B cell (primary cell): ENCODE results near the gene RPL11. TPM values are rescaled to one million over a fixed set of nuclear protein-coding genes. Genes with fewer than 3 reads are reported as not detected.

ENCODE experiments used
- ATAC-seq: fragments of 200-7000 bp; cut with Tn5 transposase; one replicate; pipeline ENCODE4 v1.10.0; 2021; ENCODE audit warnings: low read depth, mild to moderate bottlenecking, moderate number of reproducible peaks, moderate library complexity
- CTCF ChIA-PET: fragments of 350-600 bp; sonication (Branson Sonifier 250); formaldehyde crosslinking; loops from one replicate; lab custom pipeline; 2021; ENCODE audit warnings: antibody characterized with exemption, inconsistent platforms; lab: Charles Lee
- POLR2A ChIA-PET: fragments of 350-600 bp; sonication (Branson Sonifier 250); formaldehyde crosslinking; loops from one replicate; lab custom pipeline; 2021; ENCODE audit warnings: antibody characterized with exemption; lab: Charles Lee
- DNase-seq: peaks from one replicate; pipeline ENCODE4 v3.0.0; 2013
- H2AFZ ChIP-seq: 2 replicates; pipeline ENCODE4 v1.6.1; 2012; ENCODE audit warnings: mild to moderate bottlenecking, low read depth, low read length; ENCODE audit not compliant: insufficient read depth, poor library complexity, severe bottlenecking
- H3K27ac ChIP-seq, 2 donors: 1 replicate in 1 of 2; 2 replicates in 1 of 2; pipeline ENCODE4 v1.5.1; 2012 to 2013; ENCODE audit warnings: low read length in 2 of 2, mild to moderate bottlenecking in 2 of 2, moderate library complexity in 1 of 2
- H3K27me3 ChIP-seq, 4 experiments: fragments of 200-600 bp in 1 of 4; sonication (generic) in 1 of 4; replicated peaks in 1 of 4; 1 replicate in 2 of 4; 2 replicates in 2 of 4; pipeline versions ENCODE4 v1.6.1 to v1.7.0; 2013 to 2016; ENCODE audit warnings: low read length in 3 of 4, mild to moderate bottlenecking in 2 of 4, mixed read lengths in 1 of 4, moderate library complexity in 1 of 4; ENCODE audit not compliant: insufficient read depth in 4 of 4, control insufficient read depth in 3 of 4; ENCODE audit errors: control extremely low read depth in 1 of 4
- H3K36me3 ChIP-seq, 2 experiments: replicated peaks in 1 of 2; 1 replicate in 1 of 2; 2 replicates in 1 of 2; pipeline versions ENCODE4 v1.6.1 to v1.7.1; 2013; ENCODE audit warnings: low read length in 1 of 2; ENCODE audit not compliant: insufficient read depth in 2 of 2, control insufficient read depth in 1 of 2; ENCODE audit errors: control extremely low read depth in 1 of 2, extremely low read depth in 1 of 2
- H3K4me1 ChIP-seq, 2 donors: fragments of 200-600 bp in 1 of 2; sonication (generic) in 1 of 2; 1 replicate in 1 of 2; 2 replicates in 1 of 2; pipeline versions ENCODE4 v1.5.1 to v1.6.1; 2013 to 2017; ENCODE audit warnings: low read length in 2 of 2; ENCODE audit not compliant: control insufficient read depth in 2 of 2, insufficient read depth in 2 of 2
- H3K4me2 ChIP-seq: replicated peaks from 2 replicates; pipeline ENCODE3; 2012; ENCODE audit warnings: mild to moderate bottlenecking, low read depth, low read length; ENCODE audit not compliant: poor library complexity, severe bottlenecking
- H3K4me3 ChIP-seq, 5 experiments: fragments of 200-600 bp in 1 of 5; sonication (generic) in 1 of 5; 1 replicate in 3 of 5; 2 replicates in 2 of 5; pipeline versions ENCODE4 v1.5.1 to v1.7.0; 2011 to 2016; ENCODE audit warnings: low read length in 4 of 5, mild to moderate bottlenecking in 4 of 5, low read depth in 2 of 5, control low read depth in 1 of 5, moderate library complexity in 1 of 5; ENCODE audit not compliant: insufficient read depth in 1 of 5; ENCODE audit errors: control extremely low read depth in 1 of 5, extremely low read depth in 1 of 5
- H3K79me2 ChIP-seq: fragments of 200-600 bp; sonication (generic); one replicate; pipeline ENCODE4 v1.6.0; 2016; ENCODE audit warnings: low read length; ENCODE audit not compliant: control insufficient read depth, insufficient read depth
- H3K9ac ChIP-seq: fragments of 200-600 bp; sonication (generic); 2 replicates; pipeline ENCODE4 v1.6.1; 2017; ENCODE audit warnings: mild to moderate bottlenecking, low read length, moderate library complexity
- H3K9me3 ChIP-seq, 3 donors: one replicate each; pipeline versions ENCODE4 v1.6.1 to v1.7.1; 2013; ENCODE audit warnings: low read length in 2 of 3; ENCODE audit not compliant: control insufficient read depth in 2 of 3, insufficient read depth in 1 of 3; ENCODE audit errors: control extremely low read depth in 1 of 3
- H4K20me1 ChIP-seq: 2 replicates; pipeline ENCODE4 v1.6.0; 2012; ENCODE audit warnings: mild to moderate bottlenecking, low read length; ENCODE audit not compliant: insufficient read depth, control insufficient read depth, poor library complexity, severe bottlenecking
- H3K27ac Mint-ChIP-seq: one replicate; pipeline ENCODE4 v1.8.0; 2021; ENCODE audit warnings: mixed read lengths
- H3K27me3 Mint-ChIP-seq: one replicate; pipeline ENCODE4 v1.8.0; 2021; ENCODE audit warnings: mixed read lengths
- H3K4me1 Mint-ChIP-seq: one replicate; pipeline ENCODE4 v1.8.0; 2021; ENCODE audit warnings: mixed read lengths
- H3K4me3 Mint-ChIP-seq: one replicate; pipeline ENCODE4 v1.8.0; 2021; ENCODE audit warnings: mixed read lengths
- H3K9me3 Mint-ChIP-seq: one replicate; pipeline ENCODE4 v1.8.0; 2022; ENCODE audit warnings: mixed read lengths; ENCODE audit not compliant: insufficient read depth
- EZH2 ChIP-seq: IDR thresholded peaks from 2 replicates; pipeline ENCODE4 v1.6.1; 2012; ENCODE audit warnings: borderline replicate concordance, low read depth, mild to moderate bottlenecking, moderate library complexity, low read length; ENCODE audit not compliant: insufficient read depth, poor library complexity, severe bottlenecking
- whole genome bisulfite sequencing: methylation state at CpG from one replicate; pipeline ENCODE4 v1.1.5; 2013; ENCODE audit warnings: missing lambda C conversion rate; ENCODE audit not compliant: insufficient coverage; 5-methylcytosine and 5-hydroxymethylcytosine counted together
- intact Hi-C: fragments of 100-400 bp; cut with micrococcal nuclease; formaldehyde crosslinking; loops from one replicate; pipeline ENCODE4 v1.10.0; 2022
- polyA plus RNA-seq: library from polyadenylated mRNA; depleted of rRNA; stranded (reverse); fragments of >200 nt; gene quantifications from 2 replicates; pipeline ENCODE4 v1.2.3, GENCODE V29; 2012
- total RNA-seq, 2 donors: library from RNA; stranded (reverse); fragments of 120-200 nt in 1 of 2; gene quantifications; 1 replicate in 1 of 2; 2 replicates in 1 of 2; pipeline versions ENCODE4 v1.2.3 to v1.2.4, GENCODE V29; 2013 to 2022
- TF ChIP-seq, protein P1 (sequence below): fragments of 200-600 bp; IDR thresholded peaks from one replicate; pipeline ENCODE4 v1.8.0; 2022; ENCODE audit warnings: antibody characterized with exemption, mild to moderate bottlenecking

The RPL11 gene
- total and polyA plus RNA-seq, 2 donors (not counting 1 experiment from before 2014, with no cell fraction given) = 1,373 to 1,539 TPM

DNA sequence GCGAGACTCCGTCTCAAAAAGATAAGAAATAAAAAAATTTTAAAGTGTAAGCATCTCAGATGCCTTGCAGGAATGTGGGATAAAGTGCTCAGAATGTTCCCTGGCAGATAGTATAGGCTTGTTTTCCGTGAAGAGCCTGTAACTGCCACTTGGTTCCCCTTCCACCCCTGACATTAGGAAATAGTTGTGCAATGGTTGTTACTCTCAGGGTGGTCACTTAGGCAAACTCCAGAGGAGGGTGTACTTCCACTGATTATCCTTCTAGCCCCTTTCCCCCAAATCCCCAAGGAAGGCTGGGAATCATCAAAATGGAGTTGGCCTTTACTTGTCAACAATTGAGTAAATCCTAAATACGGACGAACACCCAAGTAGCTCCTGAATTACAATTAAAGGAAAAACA lies 10.4 kb downstream of the RPL11 start:
- DNase-seq (no peak), ATAC-seq (no peak)
- CTCF ChIA-PET = interaction anchor here (0.8 to 1.5 kb wide), 2 partner anchors 44 to 205 kb away, joined by 3 to 6 read pairs; no protein-coding TSS in a partner anchor
- Histone ChIP-seq H3K36me3 (peaks cover 0 to 52% of the 10 kb centered on the region in 2 experiments), H3K27me3 (no peaks in the 10 kb centered on the region), H3K9me3 (no peaks in the 10 kb centered on the region), H3K9ac (no peak overlapping the region), H2AFZ (no peak overlapping the region), H4K20me1 (peaks cover 42% of the 10 kb centered on the region), H3K27ac (no peak overlapping the region), H3K4me3 (no peak overlapping the region), H3K4me1 (no peaks in the 10 kb centered on the region), H3K79me2 (peaks cover 17% of the 10 kb centered on the region), H3K4me2 (no peak overlapping the region)
- TF ChIP-seq EZH2 = no peak
- TF ChIP-seq, protein P1, sequence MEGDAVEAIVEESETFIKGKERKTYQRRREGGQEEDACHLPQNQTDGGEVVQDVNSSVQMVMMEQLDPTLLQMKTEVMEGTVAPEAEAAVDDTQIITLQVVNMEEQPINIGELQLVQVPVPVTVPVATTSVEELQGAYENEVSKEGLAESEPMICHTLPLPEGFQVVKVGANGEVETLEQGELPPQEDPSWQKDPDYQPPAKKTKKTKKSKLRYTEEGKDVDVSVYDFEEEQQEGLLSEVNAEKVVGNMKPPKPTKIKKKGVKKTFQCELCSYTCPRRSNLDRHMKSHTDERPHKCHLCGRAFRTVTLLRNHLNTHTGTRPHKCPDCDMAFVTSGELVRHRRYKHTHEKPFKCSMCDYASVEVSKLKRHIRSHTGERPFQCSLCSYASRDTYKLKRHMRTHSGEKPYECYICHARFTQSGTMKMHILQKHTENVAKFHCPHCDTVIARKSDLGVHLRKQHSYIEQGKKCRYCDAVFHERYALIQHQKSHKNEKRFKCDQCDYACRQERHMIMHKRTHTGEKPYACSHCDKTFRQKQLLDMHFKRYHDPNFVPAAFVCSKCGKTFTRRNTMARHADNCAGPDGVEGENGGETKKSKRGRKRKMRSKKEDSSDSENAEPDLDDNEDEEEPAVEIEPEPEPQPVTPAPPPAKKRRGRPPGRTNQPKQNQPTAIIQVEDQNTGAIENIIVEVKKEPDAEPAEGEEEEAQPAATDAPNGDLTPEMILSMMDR = no peak
- Mint-ChIP-seq H3K27ac (no peak overlapping the region), H3K9me3 (no peaks in the 10 kb centered on the region), H3K27me3 (no peaks in the 10 kb centered on the region), H3K4me1 (peaks cover 9% of the 10 kb centered on the region), H3K4me3 (no peak overlapping the region)
- POLR2A ChIA-PET = no interaction called here
- 95% methylated on average over 2 of the region's 5 CpGs for WGBS
- intact Hi-C loops = no loop called here

DNA sequence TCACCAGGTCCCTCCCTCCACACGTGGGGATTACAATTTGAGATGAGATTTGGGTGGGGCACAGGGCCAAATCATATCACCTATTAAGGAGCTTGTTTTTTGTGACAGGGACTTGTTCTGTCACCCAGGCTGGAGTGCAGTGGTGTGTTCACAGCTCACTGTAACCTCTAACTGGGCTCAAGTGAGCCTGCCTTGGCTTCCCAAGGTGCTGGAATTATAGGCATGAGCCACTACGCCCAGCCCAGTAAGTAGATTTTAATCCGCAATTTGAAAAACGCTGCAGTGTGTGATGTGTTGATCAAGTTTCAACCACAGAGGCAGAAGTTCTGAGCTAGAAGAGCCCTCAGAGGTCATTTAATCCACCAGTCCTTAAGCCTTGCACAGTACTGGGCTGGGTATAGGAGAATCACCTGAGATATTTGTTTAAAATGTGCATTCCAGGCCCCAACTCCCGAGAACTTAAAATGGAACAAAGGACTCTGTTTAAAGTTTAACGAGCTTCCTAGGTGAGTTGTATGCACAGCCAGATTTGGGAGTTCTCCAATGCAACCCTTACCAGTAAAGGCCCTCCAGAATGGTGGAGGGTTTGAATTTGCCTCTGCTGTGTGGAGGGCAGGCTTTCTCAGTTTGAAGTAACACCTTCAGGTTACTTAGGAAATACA lies 13.4 kb downstream of the RPL11 start:
- CTCF ChIA-PET = interaction anchor here (0.8 to 1.5 kb wide), 2 partner anchors 13 kb away, joined by 3 to 4 read pairs; partner anchors contain the start of gene RPL11
- DNase-seq (no peak), ATAC-seq (no peak)
- Histone ChIP-seq H3K4me1 (no peaks in the 10 kb centered on the region), H3K4me3 (no peak overlapping the region), H2AFZ (no peak overlapping the region), H3K27me3 (no peaks in the 10 kb centered on the region), H3K36me3 (peaks cover 0 to 24% of the 10 kb centered on the region in 2 experiments), H3K27ac (no peak overlapping the region), H3K9me3 (no peaks in the 10 kb centered on the region), H4K20me1 (peaks cover 13% of the 10 kb centered on the region), H3K4me2 (no peak overlapping the region), H3K79me2 (peaks cover 16% of the 10 kb centered on the region), H3K9ac (no peak overlapping the region)
- TF ChIP-seq, protein P1 = no peak
- no peak for TF ChIP-seq EZH2
- Mint-ChIP-seq H3K4me3 (no peak overlapping the region), H3K27ac (no peak overlapping the region), H3K27me3 (no peaks in the 10 kb centered on the region), H3K9me3 (no peaks in the 10 kb centered on the region), H3K4me1 (peaks cover 6% of the 10 kb centered on the region)
- POLR2A ChIA-PET = no interaction called here
- 95% methylated on average over 5 of the region's 6 CpGs for WGBS
- intact Hi-C loops = no loop called here
